Fibroblast of skin of left biceps (primary cell): ENCODE results near the gene DYRK2.
"Not testable (repeated sequence)": the region's sequence is repeated elsewhere in the genome, so short reads cannot be mapped to it uniquely, and the experiment has no call there.

Experiments used
- DNase-seq, 2 experiments: peaks; one replicate each; pipeline ENCODE4 v3.0.0-alpha.2; 2013; ENCODE audit warnings: low read depth in 2 of 2

DYRK2 gene

DNA sequence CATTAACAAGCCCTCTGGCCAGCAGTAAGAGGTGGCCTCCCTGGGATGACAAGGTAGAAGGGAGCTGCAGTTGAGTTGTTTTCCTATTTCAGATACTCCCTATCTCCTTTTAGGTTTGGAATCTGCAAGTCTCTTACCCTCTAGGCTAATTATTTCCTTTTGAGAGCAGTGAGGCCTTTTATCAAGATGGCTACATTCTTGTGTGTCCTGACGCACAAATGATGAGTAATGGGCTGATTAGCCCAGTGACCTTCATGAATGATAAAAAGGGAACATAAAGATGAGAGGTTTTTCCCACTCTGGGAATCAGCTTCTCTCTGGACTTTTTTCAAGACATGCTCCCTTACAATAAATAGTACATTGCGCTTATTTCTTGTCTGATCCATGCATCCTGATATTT lies 22.9 kb downstream of the DYRK2 start:
- DNase-seq, result no peak

DNA sequence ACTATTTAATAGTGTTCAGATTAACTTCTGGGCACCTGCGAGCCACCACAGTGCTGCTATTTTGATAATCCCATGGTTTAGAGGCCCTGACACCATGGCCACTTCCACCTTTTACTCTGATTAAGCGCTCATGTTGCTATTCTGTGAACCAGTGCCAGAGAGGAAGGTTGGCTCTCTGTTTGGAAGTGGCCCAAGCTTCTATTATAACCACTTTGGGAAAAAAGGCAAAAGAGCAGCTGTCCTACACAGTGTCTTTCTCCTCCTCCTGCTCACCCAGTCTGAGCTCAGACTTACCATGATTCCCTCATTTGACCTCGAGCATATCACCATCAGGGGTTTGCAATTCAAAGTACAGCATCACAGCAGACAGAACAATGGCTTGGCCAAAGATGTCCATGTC lies 23.3 kb downstream of the DYRK2 start:
- no peak for DNase-seq

DNA sequence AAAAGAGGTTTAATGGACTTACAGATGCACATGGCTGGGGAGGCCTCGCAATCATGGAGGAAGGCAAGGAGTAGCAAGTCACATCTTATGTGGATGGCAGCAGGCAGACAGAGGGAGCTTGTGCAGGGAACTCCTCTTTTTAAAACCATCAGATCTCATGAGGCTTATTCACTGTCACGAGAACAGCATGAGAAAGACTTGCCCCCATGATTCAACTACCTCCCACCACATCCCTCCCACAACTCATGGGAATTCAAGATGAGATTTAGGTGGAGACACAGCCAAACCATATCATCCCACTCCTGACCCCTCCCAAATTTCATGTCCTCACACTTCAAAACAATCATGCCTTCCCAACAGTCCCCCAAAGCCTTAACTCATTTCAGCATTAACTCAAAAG lies 24.0 kb downstream of the DYRK2 start:
- DNase-seq, result not testable (repeated sequence)

- not testable (repeated sequence) for DNase-seq
Measured at GRCh38 chr12:67673509-67673908, 25.0 kb downstream of the DYRK2 start.

DNA sequence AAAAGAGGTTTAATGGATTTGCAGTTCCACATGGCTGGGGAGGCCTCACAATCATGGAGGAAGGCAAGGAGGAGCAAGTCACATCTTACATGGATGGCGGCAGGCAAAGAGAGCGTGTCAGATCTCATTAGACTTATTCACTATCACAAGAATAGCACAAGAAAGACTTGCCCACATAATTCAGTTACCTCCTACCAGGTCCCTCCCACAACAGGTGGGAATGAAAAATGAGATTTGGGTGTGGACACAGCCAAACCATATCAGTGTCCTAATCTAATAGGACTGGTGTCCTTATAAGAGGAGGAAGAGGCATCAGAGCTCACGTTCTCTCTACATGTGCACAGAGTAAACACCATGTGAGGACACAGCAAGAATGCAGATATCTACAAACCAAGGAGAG lies 25.9 kb downstream of the DYRK2 start:
- no peak for DNase-seq

DNA sequence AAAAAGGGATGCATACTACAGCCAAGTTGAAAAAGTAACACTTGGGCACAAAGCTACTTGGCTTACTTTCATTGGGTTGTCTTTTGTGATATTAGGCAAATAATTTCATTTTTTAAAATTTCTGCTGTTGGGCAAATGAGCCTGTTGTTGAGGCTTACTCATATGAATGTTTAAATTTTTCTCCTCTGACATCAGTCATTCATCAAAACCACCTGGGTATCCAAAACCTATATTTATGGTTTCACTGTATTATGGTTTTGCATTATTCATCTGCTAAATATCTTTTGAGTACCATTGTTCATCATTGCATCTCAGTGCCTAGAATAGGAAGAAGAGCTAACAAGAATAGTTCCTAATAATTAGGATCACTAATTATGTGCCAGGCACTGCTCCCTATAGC lies 28.1 kb downstream of the DYRK2 start:
- no peak for DNase-seq

DNA sequence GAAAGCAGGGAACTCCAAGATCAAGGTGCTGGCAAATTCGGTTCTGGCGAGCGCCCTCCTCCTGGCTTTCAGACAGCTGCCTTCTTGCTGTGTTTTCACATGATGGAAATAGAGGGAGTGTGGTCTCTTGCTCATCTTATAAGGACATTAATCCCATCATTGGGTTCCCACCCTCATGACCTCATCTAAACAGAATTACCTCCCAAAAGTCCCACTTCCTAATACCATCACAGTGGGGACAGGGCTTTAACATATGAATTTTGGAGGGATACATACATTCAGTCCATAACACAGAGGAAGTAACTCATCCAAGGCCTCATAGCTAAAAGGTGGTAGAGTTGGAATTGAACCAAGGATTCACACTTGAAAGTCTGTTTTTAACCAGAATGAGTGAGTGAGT lies 28.6 kb downstream of the DYRK2 start:
- no peak for DNase-seq

DNA sequence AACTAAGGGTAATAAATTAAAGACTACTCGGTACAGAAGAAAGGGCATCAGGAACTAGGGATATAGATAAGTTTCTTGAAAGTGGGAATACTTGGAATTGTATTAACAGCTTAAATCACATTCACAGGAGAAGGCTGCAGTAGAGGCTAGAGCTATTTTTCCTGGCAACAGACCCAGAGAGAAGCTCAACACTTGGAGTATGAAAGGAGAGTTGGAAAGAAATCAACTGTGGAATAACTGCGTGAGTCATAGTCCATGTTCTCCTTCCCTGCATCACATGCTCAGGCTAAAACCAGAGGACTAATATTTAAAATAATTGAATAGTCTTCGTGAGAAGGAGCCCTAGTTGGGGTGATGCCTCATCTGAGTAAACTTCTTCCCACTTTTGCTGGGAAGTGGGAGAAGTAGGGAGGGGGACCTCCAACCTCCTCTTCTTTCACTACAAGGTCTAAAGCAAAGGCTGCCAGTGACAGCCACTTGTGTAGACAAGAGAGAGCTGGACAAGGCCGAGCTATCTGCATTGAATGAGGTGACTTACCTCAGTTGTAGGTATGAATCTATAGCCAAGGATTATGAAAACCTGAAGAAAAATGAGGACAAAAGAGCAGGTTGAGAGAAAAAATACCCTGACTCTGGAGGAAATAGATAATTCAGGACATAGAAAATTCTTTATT lies 32.7 kb downstream of the DYRK2 start:
- peak; percentile 95 to 96 for DNase-seq

- DNase-seq, result no peak
Measured at GRCh38 chr12:67681941-67682620, 33.5 kb downstream of the DYRK2 start.

GRCh38 chr12:67689385-67689784 lies 40.8 kb downstream of the DYRK2 start:
- no peak for DNase-seq

DNA sequence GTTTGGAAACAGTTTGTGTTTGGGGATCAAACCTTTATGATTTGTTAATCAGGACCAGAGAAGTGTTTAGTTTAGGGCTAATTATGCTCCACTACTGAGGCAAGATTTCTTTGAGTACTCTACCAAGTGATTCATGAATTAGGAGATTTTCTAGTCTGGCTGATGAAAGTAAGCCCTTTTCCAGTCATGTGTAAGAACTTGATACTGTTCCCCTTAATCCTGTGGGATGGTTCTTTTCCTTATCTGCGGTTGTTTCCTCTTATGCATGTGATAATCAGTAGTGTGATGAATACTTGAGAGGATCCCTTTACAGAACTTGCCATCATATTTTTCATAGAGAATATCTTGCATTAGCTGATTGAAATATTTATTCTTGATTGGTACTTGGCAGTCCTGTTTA lies 42.1 kb downstream of the DYRK2 start:
- no peak for DNase-seq

GRCh38 chr12:67691220-67691619 lies 42.7 kb downstream of the DYRK2 start:
- no peak for DNase-seq

- DNase-seq, result no peak
Measured at GRCh38 chr12:67692135-67692534, 43.6 kb downstream of the DYRK2 start.

DNA sequence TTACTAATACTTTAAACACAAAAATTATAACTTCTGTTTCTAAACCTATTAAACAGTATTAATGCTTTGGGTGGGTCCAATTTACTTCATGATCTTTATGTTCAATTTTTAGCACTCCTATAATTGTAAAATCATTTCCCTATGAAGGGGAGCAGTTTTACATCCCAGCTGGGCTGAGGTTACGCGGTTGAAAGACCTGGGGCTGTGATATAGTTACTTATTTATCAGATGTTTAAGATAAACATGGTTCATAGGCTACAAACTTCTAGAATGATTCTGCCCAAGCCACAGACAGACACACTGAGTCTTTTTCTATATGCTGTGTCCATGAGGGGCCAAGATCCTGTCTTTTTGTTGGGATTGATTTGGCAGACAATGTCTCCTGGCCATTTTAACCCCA lies 44.4 kb downstream of the DYRK2 start:
- DNase-seq, result no peak

- DNase-seq, result no peak
Measured at GRCh38 chr12:67693894-67694293, 45.3 kb downstream of the DYRK2 start.

DNA sequence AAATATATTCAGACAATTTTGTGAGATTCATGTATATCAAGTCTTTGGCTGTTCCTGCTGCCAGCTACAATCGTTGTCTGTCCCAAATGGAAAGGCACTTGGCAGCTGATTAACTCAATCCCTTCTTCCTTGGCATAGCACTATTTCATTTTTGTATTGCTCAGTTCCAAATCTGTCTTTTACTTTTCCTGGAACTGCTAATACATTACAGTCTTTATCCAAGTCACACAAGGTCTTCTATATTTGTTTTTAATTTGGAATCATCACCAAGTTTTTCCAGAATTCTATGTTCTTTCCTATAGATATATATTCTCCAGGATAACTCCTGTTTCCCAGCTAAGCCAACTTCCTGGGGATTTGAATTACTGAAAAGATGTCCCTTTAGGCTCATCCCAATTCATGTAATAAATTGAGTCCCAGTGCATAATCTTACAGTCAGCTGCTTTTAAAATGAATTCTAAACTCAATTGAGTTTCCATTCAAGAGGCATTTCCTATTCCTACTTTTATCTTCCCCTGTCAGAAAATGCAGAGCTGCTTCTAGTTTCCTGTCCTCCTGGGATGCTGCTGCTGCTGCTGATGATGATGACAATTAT lies 45.9 kb downstream of the DYRK2 start:
- no peak for DNase-seq

- no peak for DNase-seq
Measured at GRCh38 chr12:67695974-67696373, 47.4 kb downstream of the DYRK2 start.

GRCh38 chr12:67697443-67697842 lies 48.9 kb downstream of the DYRK2 start:
- DNase-seq, result no peak

DNA sequence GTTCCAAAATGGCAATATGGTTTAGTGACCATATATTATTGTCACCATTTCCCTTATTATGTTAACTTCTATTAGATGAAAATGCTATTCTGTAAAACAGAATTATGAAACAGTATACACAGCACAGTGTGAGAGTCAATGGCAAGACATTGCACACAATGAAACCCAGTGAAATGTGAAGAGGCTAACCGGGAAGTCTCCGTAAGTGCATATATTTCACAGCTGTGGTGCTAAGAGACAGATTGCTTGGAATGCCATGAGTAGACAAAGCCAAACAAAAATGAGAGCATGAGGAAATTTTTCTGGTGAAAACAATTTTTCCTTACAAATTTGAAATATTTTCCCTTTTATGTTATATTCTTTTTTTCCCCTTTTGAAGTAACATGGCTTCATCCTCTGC lies 49.4 kb downstream of the DYRK2 start:
- no peak for DNase-seq

DNA sequence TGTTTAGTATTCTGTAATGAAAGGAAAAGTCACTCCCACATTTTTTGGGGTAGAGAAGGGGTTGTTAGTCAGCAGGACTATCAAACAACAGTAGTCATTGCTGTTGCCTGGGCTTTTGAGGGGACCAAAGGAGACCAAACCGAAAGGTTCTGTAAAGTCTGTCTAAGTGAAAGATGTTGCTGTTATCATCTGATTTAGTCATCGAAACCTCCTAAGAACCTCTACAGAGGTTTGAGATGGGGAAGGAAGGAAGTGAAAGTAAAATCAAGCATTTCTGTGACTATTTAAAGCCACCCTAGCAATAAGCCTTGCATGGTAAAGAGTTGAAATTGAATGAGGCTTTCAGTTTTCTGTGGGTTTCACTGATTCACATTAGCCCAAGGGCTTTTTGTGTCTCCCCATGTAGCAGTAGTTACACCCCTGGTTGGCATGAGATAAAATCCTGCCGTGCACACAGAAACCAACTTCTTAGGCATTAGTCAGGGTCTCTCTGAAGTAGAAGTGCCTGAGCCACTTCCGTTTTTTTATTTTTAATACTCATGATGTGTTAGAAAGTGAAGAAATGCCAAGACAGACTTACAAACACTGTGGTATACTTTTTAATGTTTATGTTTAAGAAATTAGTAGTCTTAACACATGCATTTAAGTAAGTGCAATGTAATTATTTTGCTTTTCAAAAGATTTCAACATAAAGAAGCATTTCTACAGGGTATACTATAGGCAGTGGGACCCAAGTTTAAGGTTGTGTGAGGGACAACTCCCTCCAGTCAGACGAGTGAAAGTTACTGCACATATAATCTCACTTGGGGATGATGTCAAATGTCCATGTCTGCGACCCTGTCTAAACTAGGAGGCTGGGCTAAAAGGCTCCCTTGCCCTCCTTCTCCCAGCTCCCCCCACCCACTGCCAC lies 50.4 kb downstream of the DYRK2 start:
- no peak for DNase-seq

GRCh38 chr12:67701121-67701520 lies 52.6 kb downstream of the DYRK2 start:
- DNase-seq, result no peak

- no peak for DNase-seq
Measured at GRCh38 chr12:67702136-67702535, 53.6 kb downstream of the DYRK2 start.
